Measurements from ENCODE around the gene IL4R.

DNA sequence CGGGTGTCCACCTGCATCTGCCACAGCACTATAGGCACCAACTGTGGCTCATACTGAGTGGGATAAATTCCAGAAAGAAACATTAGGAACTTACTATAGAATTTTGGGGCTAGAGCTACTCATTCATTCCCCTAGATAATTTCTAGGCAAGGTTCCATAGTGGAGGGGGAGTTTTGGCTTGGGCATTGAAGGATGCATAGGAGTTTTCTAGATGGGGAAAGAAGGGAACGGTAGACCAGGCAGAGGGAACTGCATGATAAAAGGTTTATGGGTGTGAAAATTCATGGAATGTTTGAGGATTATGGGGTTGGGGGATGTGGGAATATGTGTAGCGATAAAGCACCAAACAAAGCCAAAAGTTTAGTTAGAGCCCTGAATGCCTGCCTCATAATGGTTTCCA lies 35.5 kb downstream of the IL4R start:
- no peak for TF ChIP-seq EZH2phosphoT487 (IDR thresholded peaks at IDR 0.05; ENCODE audit: borderline replicate concordance, low read depth, low read length)
- TF ChIP-seq, protein P1, sequence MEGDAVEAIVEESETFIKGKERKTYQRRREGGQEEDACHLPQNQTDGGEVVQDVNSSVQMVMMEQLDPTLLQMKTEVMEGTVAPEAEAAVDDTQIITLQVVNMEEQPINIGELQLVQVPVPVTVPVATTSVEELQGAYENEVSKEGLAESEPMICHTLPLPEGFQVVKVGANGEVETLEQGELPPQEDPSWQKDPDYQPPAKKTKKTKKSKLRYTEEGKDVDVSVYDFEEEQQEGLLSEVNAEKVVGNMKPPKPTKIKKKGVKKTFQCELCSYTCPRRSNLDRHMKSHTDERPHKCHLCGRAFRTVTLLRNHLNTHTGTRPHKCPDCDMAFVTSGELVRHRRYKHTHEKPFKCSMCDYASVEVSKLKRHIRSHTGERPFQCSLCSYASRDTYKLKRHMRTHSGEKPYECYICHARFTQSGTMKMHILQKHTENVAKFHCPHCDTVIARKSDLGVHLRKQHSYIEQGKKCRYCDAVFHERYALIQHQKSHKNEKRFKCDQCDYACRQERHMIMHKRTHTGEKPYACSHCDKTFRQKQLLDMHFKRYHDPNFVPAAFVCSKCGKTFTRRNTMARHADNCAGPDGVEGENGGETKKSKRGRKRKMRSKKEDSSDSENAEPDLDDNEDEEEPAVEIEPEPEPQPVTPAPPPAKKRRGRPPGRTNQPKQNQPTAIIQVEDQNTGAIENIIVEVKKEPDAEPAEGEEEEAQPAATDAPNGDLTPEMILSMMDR (conservative IDR thresholded peaks at IDR 0.05; ENCODE audit: low read length), result no peak

Data from OCI-LY7 (cell line).